ENCODE results near the gene NPIPB8. TPM values are rescaled to one million over a fixed set of nuclear protein-coding genes. Genes with fewer than 3 reads are reported as not detected.

The NPIPB8 gene
- total and polyA plus RNA-seq, 2 of the 13 experiments (the other 11 are each of a cell fraction or from before 2014, with no cell fraction given), result 0.49 to 2.3 TPM

DNA sequence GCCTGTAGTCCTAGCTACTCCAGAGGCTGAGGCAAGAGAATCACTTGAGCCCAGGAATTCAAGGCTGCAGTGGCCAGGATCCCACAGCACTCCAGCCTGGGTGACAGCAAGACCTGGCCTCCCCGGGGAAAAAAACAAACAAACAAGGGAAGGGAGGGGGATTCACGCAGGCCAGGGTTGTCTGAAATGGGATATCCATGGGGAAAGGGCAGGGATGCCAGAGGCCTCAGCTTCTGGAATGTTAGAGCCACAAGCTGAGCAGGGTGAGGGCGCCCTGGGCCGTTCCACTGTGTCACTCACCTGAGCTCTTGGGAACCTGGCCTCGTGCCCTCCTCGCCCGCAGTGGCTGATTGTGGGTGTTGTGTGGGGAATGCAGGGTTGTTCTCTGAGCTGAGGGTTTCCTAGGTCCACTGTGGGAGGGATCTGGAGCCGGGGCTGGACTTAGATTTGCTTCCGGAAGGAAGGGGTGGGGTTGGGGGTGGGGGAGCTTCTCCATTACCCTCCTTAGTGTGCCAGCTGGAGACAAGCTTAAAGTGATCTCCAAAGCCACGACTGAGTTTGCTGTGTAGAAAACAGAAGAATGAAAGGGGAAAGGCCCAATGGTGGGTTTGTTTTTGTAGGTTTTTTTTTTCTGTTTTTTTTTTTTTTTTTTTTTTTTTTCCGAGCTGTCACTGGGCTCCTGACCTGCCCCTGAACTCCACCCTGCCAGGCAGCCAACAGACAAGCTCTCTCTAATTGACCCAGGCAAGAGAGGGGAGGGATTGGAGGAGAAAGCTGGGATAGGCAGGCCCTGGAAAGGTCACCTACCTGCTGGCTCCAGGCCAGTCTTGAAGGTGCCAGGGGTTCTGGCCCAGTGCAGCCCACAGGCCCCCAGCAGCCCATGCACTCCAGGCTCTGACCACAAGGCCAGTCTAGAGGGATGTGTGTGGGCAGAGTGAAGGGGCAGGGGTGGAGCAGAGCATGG, 28.0 kb upstream of the NPIPB8 start, which contains the start of gene SULT1A1 (continued):
- TF ChIP-seq, protein P1, sequence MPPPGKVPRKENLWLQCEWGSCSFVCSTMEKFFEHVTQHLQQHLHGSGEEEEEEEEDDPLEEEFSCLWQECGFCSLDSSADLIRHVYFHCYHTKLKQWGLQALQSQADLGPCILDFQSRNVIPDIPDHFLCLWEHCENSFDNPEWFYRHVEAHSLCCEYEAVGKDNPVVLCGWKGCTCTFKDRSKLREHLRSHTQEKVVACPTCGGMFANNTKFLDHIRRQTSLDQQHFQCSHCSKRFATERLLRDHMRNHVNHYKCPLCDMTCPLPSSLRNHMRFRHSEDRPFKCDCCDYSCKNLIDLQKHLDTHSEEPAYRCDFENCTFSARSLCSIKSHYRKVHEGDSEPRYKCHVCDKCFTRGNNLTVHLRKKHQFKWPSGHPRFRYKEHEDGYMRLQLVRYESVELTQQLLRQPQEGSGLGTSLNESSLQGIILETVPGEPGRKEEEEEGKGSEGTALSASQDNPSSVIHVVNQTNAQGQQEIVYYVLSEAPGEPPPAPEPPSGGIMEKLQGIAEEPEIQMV (CRISPR knock-in tag; IDR thresholded peaks at IDR 0.05; ENCODE audit: low read depth), result 0 out of 2 replicates have a peak, but pooled peaks have one; percentile 81
- TF ChIP-seq, protein P2, sequence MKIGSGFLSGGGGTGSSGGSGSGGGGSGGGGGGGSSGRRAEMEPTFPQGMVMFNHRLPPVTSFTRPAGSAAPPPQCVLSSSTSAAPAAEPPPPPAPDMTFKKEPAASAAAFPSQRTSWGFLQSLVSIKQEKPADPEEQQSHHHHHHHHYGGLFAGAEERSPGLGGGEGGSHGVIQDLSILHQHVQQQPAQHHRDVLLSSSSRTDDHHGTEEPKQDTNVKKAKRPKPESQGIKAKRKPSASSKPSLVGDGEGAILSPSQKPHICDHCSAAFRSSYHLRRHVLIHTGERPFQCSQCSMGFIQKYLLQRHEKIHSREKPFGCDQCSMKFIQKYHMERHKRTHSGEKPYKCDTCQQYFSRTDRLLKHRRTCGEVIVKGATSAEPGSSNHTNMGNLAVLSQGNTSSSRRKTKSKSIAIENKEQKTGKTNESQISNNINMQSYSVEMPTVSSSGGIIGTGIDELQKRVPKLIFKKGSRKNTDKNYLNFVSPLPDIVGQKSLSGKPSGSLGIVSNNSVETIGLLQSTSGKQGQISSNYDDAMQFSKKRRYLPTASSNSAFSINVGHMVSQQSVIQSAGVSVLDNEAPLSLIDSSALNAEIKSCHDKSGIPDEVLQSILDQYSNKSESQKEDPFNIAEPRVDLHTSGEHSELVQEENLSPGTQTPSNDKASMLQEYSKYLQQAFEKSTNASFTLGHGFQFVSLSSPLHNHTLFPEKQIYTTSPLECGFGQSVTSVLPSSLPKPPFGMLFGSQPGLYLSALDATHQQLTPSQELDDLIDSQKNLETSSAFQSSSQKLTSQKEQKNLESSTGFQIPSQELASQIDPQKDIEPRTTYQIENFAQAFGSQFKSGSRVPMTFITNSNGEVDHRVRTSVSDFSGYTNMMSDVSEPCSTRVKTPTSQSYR (CRISPR knock-in tag; IDR thresholded peaks at IDR 0.05; ENCODE audit: borderline replicate concordance), result no peak; the same call in 1 of the 2 replicates
- TF ChIP-seq SNRNP70 (IDR thresholded peaks at IDR 0.05; ENCODE audit: low read depth, low read length) (no peak), ZNF777 (CRISPR knock-in tag; IDR thresholded peaks at IDR 0.05) (no peak), RARA (CRISPR knock-in tag; IDR thresholded peaks at IDR 0.05) (peak; percentile 85), ZNF44 (CRISPR knock-in tag; IDR thresholded peaks at IDR 0.05) (peak; percentile 97; the same call in 1 of the 2 replicates), ZFP36L2 (CRISPR knock-in tag; IDR thresholded peaks at IDR 0.05) (0 out of 2 replicates have a peak, but pooled peaks have one; percentile 29), MTA1 (CRISPR knock-in tag; IDR thresholded peaks at IDR 0.05; ENCODE audit: borderline replicate concordance) (0 out of 2 replicates have a peak, but pooled peaks have one; percentile 66), ZNF343 (CRISPR knock-in tag; IDR thresholded peaks at IDR 0.05) (no peak), ZNF569 (CRISPR knock-in tag; IDR thresholded peaks at IDR 0.05; ENCODE audit: borderline replicate concordance) (no peak), THAP11 (CRISPR knock-in tag; IDR thresholded peaks at IDR 0.05) (no peak; the same call in 1 of the 2 replicates), ZMAT3 (CRISPR knock-in tag; conservative IDR thresholded peaks at IDR 0.05) (peak; percentile 92), SRSF4 (IDR thresholded peaks at IDR 0.05; ENCODE audit: low read depth, low read length, poor library complexity, severe bottlenecking) (no peak), SRSF9 (IDR thresholded peaks at IDR 0.05; ENCODE audit: borderline replicate concordance, insufficient read depth, low read depth, low read length, poor library complexity, severe bottlenecking) (no peak), ZNF260 (CRISPR knock-in tag; IDR thresholded peaks at IDR 0.05; ENCODE audit: borderline replicate concordance, low read depth) (no peak), TEAD3 (CRISPR knock-in tag; optimal IDR thresholded peaks at IDR 0.05; ENCODE audit: borderline replicate concordance) (peak; percentile 83)
- TF ChIP-seq, protein P3, sequence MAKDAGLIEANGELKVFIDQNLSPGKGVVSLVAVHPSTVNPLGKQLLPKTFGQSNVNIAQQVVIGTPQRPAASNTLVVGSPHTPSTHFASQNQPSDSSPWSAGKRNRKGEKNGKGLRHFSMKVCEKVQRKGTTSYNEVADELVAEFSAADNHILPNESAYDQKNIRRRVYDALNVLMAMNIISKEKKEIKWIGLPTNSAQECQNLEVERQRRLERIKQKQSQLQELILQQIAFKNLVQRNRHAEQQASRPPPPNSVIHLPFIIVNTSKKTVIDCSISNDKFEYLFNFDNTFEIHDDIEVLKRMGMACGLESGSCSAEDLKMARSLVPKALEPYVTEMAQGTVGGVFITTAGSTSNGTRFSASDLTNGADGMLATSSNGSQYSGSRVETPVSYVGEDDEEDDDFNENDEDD (CRISPR knock-in tag; IDR thresholded peaks at IDR 0.05; ENCODE audit: borderline replicate concordance), result peak; percentile 74; the same call in 1 of the 2 replicates
- TF ChIP-seq, protein P4, sequence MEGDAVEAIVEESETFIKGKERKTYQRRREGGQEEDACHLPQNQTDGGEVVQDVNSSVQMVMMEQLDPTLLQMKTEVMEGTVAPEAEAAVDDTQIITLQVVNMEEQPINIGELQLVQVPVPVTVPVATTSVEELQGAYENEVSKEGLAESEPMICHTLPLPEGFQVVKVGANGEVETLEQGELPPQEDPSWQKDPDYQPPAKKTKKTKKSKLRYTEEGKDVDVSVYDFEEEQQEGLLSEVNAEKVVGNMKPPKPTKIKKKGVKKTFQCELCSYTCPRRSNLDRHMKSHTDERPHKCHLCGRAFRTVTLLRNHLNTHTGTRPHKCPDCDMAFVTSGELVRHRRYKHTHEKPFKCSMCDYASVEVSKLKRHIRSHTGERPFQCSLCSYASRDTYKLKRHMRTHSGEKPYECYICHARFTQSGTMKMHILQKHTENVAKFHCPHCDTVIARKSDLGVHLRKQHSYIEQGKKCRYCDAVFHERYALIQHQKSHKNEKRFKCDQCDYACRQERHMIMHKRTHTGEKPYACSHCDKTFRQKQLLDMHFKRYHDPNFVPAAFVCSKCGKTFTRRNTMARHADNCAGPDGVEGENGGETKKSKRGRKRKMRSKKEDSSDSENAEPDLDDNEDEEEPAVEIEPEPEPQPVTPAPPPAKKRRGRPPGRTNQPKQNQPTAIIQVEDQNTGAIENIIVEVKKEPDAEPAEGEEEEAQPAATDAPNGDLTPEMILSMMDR (CRISPR knock-in tag; IDR thresholded peaks at IDR 0.05), result no peak
- TF ChIP-seq, protein P5, sequence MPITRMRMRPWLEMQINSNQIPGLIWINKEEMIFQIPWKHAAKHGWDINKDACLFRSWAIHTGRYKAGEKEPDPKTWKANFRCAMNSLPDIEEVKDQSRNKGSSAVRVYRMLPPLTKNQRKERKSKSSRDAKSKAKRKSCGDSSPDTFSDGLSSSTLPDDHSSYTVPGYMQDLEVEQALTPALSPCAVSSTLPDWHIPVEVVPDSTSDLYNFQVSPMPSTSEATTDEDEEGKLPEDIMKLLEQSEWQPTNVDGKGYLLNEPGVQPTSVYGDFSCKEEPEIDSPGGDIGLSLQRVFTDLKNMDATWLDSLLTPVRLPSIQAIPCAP (CRISPR knock-in tag; IDR thresholded peaks at IDR 0.05; ENCODE audit: low read depth), result 0 out of 2 replicates have a peak, but pooled peaks have one; percentile 64

All from HepG2 (cell line).